HG02938 (cell line): ENCODE results near the gene TMEM259.

ENCODE experiments used
- ATAC-seq: cut with Tn5 transposase; IDR thresholded peaks from one replicate; pipeline ENCODE4 v1.9.1; 2021; ENCODE audit warnings: mild to moderate bottlenecking, moderate library complexity; ENCODE audit not compliant: unreplicated experiment

TMEM259 gene

DNA sequence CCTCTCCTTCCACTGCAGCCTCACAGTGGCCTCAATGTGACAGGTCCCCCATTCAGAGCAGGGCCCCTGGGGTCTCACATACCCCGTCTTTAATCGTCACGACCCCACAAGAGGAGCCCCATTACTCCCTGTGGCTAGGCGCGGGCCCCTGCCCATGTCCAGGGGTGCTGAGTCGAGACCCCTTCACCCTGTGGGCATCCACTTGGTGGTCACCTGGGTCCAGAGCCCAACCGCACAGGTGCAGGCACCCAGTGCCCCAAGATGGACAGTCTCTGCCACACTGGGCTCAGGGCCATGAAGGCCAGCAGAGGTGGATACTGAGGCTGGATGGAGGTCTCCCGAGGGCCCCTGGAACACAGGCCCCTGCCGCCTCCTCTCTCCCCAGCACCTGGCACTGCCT is 3.0 kb downstream of the TMEM259 start:
- ATAC-seq: no peak

DNA sequence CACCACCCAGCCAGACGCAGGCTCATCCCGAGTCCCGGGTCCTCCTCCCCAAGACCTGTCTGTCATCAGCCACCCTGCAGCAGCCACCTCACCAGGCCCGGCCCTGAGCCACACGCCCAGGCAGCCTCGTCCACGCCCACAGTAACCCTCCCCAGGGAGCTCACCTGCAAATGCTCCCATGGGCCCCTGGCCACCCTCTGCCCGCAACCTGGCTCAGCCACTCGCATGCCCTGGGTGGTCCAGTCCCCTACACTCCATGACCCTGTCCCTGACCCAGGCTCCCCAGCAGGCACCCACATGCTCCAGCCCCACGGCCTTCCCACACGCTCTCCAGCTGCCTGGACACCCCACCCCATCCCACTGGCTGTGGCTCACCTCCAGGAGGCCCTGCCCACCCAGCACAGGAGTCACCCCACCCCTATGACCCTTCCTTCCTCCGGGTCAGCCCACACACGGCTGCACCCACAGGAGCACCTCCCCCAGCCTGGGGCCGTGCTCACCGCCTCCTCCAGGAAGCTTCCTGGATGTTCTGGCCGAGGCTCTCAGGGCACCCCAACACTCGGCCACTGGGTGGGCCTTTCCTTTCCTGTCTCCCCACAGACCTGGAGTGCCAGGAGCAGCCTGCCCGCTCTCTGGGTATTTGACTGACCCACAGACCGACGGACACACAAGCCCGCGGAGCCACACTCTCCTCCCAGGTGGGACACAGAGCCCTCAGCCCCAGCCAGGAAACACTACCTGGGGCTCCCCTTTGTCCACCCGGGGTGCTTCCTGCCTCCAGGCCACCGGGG is 3.6 kb downstream of the TMEM259 start:
- ATAC-seq: no peak

DNA sequence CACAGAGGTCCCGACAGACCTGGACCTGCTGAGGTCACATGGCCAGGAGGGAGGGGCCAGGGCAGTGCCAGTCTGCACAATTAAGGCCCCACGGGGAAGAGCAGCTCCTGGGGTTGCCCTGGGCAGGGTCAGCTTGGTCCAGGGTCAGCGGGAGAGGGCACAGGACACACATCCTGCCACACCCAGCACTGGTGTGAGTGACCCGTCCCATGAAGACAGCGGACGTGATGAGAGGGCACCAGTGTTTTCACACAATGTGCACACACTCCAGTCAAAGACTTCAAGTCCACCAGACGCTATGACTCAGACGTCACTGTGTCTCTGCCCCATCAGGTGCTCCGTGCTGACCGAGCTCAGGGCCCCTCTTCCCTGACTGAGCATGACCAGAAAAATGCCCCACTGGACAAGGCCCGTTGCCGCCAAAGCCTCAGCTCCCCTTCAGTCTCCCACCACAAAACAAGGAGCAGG is 4.2 kb downstream of the TMEM259 start:
- ATAC-seq: no peak

DNA sequence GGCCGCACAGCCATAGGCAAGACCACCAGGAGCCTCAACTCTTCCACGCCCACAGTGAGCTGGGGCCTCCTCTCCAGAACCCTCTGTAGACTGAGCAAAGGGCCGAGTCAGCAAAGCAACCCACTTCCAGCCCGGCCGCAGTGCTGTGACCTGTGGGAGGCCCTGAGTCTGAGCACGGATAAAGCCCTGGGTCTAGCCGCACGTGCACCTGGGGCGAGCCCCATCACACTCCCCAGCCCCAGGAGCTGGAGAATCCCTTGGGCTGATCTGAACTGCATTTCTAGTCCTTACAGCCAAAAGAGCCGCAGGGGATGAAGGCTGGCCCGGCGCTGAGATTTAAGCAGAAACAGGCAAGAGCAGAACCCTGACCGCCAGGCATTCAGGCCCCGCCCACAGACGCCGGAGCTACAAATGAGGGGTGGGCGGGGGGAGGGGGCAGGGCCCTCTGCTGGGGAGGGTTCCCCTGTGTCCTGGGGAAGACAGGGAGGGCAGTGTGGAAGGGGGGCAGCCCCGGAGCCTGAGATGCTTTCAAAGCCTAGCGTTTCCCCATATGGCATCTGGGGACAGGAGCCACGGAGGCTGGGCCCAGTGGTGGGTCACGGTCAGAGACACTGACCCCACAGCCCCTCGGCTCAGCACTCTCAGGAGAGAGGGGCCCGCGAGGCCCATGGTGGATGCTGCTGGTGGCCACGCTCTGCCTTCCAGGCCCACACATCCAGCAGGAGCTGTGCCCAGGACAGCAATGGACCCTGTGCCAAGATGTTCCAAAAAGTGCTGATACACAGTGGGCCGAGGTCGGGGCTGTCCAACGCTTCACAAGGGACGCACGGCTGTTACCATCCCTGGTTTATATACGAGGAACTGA is 4.9 kb downstream of the TMEM259 start:
- no peak for ATAC-seq

DNA sequence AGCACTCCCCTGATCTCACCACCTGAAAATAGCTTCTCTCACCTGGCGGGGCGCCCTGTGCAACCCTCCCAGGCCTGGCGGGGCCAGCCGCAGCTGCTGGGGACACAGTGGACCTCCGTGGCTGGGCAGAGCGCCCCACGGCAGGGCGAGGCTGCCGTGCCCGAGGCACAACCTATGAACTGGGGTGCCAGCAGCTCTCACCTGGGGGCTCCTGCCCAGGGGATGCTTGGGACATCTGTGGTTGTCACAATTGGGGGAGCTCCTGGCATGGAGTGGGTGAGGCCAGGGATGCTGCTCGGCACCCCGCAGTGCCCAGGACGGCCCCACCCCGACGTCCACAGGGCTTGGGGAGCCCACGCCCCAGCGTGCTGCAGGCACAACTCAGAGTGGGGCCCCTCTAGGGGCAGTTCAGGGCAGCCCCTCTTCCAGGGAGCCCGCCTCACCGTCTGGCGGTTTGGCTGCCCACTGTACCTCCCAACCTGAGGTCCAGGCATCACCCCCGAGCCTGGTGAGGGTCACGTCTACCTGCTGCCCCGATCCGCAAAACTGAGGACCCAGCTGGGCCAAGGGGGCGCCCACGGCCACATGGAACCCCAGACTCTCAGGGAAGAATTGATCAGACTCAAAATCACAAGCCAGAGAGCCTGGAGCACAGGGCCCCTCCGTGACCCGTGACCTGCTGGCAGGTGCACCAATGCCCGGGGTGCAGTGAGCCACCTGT is 5.7 kb downstream of the TMEM259 start:
- ATAC-seq: no peak

DNA sequence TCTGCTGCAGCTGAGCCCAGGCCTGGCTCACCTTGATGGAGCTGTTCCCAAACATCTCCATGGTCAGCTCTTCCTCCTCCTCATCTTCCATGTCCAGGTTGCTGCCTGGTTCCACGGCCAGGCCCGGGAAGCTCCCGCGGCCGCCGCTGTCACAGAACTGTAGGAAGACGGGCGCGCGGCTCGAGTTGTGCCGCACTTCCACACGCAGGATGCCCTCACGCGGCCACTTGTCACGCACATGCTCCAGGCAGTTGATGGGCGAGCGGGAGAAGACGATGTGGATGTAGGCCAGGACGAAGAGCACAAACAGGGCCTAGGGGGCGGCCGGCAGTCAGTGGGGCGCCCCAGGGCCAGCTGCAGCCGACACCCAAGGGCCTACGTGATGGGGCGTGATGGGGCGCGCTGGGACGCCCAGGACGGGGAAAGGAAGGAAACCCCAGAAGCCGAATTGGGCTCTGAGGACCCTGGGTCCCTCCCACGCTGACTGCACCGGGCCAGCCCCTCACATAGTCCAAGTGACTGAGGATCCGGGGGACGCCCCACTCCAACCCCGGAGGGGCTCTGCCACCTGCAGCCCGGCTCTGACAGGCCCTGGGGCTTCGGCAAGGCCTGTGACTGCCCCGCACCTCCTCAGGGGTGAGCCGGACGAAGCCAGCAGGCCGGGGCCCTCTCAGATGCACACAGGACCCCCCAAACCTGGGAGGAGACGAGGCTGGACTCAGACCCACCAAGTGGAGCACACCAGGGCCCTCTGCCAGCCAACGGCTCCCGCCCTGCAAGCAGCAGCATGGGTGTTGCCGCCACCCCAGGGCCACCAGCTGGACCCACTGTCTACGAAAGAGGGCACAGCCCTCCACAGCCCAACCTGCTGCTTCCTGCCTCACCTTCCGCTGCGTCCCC is 6.5 kb downstream of the TMEM259 start:
- no peak for ATAC-seq

DNA sequence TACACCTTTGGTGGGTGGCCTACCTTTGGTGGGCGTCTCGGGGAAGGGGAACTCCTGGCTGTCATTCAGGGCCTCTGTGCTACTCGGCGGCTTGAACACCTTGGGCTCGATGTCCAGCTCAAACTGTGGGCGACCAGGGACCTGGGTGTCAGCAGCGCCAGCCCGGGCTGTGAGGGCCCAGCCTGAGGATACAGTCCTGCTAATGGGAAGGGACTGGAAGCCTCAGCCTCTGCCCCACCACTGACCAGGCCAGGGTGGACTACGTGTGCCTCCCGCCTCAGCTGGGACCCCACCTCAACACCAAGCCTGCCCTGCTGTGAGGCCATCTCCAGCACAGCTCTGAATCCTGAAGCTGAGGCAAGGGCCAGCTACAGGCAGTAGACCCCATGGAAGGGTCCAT is 7.7 kb downstream of the TMEM259 start:
- ATAC-seq: no peak

DNA sequence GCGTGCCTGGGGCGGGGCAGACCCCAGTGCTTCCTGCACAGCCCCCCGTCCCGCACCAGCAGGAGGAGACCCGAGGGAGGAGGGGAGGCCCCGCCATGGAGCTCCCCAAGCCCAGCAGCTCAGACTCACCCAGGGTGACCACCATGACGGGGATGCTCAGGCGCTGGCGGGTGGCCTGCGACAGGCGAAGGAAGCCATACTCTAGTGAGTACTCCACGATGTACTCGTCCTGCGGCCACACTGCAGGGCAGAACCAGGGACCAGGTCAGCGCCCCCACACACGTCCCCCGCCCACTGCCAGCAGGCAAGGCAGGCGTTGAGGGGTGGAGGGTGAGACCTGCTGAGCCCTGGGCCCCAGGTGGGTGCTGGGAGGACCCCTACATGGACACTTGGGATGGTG is 8.6 kb downstream of the TMEM259 start:
- no peak for ATAC-seq

DNA sequence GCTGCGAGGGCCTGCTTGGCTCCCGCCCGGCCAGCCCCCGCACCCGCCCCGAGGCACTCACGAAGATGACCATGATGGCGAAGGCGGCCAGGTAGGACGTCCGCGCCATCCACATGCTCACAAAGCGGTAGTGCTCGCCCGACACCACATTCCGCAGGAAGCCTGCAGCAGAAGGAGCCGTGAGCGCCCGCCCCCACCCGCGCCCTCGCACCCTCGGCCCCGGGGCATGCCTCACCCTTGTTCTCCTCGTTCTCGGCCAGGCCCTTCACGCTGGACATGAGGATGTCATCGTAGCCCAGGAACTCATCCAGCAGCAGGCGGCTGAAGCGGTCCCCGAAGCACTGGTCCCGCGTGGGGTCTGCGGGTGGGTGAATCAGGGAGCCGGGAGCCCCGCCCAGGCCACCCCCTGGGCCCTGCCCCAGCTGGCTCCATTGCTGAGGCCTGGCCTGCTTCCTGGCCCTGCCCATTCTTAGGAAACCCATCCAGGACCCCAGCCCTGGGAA is 9.0 kb downstream of the TMEM259 start:
- no peak for ATAC-seq

DNA sequence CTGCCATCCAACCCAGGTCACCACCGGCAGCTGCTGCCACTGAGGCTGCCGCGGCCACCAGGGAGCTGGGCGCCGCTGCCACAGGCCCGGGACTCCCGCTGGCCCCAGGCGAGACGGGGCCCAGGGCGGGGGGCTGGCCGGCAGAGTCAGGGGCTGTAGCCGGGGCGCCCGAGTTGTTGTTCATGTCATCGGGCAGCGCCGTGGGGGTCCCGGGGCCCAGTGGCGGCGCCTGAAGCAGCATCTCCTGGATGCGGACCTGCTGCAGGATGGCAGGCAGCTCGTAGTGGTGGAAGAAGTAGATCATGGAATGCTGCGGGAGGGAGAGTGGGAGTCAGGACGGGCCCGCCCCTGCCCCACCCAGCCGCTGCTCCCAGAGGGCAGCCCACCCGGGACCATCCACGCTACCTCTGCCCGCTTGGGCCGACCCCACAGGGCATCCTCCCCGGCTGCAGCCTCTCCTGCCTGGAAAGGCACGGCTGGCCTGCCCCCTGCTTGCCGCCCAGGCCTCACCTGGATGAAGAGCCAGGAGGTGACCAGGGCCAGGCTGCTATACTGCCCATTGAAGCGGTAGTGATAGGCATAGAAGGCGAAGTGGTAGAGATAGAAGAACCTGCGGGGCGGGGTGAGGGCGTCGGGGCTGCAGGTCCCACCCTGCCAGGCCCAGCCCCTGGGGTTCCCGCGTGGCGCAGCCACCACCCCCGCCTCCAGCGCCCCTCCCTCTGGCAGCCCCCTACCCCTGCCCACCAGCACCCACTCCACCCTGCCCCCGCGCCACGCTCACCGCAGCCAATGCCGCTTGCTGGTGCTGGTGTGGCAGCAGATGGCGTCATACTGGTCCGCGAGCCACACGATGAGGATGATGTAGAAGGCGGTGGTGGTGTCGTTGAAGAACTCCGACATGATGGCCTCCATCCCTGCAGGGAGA is 10.1 kb downstream of the TMEM259 start:
- ATAC-seq: no peak

DNA sequence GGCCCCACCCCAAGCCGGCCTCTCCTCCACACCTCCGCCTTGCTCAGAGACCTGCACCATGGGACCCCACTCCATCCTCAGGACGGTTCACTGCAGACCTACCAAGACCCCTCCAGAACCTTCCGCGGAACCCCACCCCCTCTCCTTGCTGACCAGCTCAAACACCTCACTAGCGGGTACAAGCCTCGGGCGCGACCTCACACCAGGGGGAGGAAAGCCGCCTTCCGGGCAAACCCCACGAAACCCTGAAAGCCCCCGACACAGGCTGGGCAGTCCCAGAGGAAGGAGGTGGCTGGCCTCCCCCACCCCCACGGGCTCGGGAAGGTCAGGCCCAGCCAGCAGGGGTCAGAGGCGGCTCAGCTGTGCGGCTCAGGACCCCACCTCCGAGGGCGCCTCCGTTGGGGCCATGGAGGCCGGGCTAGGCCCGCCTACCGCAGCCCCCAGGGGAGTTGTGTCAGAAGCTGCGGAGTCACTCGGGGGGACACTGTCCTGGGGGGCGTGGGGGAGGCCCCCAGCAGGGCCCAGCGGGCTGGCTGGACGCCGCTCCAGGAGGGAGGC is 10.9 kb downstream of the TMEM259 start:
- ATAC-seq: no peak

DNA sequence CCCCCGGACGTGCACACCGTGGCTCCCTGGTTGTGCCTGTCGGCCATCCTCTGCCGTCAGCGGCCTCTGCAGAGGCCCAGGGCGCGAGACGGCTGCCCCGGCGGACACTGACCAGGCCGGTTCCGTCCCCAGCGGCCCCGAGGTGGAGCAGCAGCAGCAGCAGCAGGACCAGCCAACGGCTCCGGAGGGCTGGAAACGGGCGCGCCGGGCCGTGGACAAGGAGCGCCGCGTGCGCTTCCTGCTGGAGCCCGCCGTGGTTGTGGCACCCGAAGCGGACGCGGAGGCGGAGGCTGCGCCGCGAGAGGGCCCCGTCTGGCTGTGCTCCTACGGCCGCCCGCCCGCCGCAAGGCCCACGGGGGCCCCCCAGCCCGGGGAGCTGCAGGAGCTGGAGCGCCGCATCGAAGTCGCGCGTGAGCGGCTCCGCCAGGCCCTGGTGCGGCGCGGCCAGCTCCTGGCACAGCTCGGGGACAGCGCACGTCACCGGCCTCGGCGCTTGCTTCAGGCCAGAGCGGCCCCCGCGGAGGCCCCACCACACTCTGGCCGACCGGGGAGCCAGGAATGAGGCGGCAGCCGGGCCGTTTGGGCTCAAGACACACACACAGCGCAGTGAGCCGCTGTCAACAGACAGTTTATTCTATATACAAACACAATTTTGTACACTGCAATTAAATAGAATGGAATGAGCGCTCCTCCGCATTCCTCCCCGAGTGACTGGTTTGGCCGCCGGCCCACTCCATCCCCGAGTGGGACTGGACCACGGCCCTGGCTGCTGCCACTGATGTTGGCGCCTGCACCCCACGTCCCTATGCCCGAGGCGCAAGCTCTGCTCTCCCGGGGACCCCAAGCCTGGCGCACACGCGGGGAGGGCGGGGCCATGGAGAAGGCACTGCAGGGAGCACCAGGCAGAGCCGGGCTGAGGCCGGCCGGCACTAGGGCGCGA is 11.6 kb downstream of the TMEM259 start:
- no peak for ATAC-seq

DNA sequence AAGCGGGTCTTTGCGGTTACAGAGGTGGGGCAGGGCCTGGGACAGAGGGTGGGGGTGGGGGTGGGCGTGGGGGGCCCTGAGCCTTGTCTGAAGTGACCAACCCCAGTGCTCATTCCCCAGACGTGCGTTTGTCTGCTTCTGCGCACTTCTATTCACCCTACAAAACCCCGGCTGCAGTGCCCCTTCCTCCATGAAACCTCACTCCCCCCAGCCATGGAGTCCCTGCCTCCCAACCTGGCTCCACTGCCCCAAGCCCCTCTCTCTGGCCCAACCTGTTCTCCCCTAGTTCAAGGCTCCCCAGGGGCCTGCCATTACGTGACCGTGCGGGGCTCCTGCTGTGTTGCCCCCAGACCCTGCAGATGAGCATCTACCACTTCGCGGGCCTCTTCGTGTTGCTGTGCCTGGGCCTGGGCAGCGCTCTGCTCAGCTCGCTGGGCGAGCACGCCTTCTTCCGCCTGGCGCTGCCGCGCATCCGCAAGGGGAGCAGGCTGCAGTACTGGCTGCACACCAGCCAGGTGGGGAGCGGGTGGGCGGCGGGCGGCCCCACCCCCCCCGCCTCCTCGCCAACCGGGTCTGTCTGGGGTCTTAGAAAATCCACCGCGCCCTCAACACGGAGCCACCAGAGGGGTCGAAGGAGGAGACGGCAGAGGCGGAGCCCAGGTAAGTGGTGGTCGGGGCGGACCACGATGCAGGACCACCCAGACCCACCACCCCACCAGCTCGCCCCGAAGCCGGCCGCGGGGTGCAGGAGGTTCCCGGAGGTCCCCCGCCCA is 12.5 kb downstream of the TMEM259 start:
- no peak for ATAC-seq

DNA sequence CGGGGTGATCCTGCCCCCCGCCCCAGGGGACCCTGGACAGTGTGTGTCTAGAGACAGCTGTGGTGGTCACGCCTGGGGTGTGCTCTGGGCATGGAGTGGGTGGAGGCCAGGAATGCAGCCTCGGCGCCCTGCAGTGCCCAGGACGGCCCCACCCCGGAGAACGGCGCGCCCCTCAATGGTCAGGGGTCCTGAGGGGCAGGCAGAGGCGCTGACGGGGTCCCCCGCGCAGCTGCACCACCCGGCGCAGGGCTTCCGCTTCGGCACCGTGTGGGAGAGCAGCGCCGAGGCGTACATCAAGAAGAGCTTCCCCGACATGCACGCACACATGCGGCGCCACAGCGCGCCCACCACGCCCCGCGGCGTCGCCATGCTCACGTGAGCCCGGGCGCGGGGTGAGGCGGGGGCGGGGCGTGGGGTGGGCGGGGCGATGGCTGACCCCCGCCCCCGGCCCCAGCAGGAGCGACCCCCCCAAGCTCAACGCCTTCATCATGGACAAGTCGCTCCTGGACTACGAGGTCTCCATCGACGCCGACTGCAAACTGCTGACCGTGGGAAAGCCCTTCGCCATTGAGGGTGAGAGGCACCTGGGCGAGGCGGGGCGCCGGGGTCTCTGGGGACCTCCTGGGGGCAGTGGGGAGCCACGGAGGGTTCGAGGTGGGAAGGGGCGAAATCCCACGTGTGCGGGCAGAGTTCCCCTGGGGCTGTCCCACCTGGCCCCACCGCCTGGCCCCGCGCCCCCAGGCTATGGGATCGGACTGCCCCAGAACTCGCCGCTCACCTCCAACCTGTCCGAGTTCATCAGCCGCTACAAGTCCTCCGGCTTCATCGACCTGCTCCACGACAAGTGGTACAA is 13.3 kb downstream of the TMEM259 start:
- ATAC-seq: no peak

DNA sequence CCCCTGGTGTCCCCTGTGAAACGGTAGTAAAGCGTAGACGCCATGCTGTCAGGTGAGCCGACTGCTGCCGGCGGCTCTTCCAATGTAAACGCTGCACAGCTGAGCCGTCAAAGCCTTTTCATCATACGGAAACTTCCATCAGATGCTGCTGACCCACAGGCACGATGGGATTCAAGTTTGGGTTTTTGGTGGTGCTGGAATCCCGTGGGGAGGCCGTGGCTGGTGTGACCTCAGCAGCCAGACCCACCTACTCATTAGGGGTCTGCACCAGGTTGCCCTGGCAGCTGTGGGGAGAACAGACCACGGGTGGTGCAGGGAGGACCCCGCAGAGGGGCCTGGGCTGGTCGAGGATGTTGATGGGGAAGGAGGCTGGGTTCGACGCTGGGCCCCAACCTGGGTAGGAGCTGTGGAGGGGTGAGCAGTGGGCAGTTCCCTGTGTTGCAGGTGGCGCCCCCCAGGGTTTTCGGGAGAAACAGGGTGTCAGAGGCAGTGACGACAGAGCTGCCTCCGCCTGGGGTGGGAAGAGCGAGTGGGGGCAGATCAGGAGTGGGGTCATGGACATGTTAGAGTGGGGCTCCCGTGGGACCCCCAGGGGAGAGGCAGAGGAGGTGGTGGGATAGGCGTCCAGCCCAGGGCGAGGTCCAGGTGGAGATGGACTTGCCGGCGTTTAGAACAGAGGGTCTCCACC is 14.1 kb downstream of the TMEM259 start:
- ATAC-seq: no peak
